Tibial nerve (tissue), 4 donors: Measurements from ENCODE around the gene TRMT1.

ENCODE experiments used
- EP300 ChIP-seq, 2 donors: sonication (generic); formaldehyde crosslinking; IDR thresholded peaks; one replicate each; pipeline ENCODE4 v1.6.1; 2017; ENCODE audit warnings: antibody characterized with exemption in 2 of 2, mild to moderate bottlenecking in 1 of 2
- POLR2A ChIP-seq, 2 donors: fragments of 450-650 bp; IDR thresholded peaks; one replicate each; pipeline ENCODE4 v1.6.1; 2017; ENCODE audit warnings: antibody characterized with exemption in 2 of 2, mild to moderate bottlenecking in 2 of 2, moderate library complexity in 2 of 2
- TF ChIP-seq, protein P1 (sequence below), 5 experiments: fragments of 200-600 bp in 3 of 5; fragments of 450-650 bp in 2 of 5; sonication (generic) in 3 of 5; IDR thresholded peaks; one replicate each; pipeline ENCODE4 v1.5.1; 2016 to 2019; ENCODE audit warnings: antibody characterized with exemption in 5 of 5, mild to moderate bottlenecking in 3 of 5, moderate library complexity in 2 of 5

DNA sequence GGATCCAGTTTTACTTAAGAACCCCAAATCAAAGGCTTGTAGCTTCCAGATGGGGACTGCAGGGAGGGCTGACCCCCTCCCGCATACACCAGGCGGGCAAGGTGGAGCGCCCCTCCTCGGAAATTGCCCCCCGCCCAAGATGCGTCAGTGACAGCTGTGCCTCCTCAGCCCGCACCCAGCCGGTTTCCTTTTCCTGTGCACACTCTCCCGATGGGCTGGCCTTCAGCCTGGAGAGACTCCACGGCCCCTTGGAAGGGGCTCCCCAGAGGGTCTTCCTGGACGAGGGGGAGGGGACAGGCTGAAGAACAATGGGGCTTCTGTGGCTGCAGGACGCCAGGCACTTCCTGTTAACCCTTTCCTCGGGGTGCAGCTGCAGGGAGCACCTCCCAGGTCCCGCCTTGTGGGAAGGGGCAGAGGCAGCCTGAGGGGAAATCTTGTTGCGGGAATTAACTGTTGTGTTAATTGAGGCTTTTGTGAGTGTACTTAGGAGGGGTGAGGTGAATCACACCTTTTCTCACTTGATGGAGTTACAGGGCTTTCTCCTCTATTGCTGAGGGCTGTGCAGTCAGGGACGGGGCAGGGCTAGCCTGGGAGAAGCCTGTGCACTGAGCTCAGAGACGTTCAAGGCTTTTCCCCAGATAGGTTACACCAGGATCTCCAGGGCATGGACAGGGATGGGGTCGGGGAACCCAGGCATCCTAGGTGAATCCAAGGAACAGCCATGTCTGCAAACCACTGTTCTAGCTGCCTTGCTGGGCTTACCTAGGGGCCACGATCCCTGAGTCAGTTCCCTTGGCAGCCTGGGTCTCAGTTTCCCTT lies 48.0 kb upstream of the TRMT1 start:
- TF ChIP-seq, protein P1, sequence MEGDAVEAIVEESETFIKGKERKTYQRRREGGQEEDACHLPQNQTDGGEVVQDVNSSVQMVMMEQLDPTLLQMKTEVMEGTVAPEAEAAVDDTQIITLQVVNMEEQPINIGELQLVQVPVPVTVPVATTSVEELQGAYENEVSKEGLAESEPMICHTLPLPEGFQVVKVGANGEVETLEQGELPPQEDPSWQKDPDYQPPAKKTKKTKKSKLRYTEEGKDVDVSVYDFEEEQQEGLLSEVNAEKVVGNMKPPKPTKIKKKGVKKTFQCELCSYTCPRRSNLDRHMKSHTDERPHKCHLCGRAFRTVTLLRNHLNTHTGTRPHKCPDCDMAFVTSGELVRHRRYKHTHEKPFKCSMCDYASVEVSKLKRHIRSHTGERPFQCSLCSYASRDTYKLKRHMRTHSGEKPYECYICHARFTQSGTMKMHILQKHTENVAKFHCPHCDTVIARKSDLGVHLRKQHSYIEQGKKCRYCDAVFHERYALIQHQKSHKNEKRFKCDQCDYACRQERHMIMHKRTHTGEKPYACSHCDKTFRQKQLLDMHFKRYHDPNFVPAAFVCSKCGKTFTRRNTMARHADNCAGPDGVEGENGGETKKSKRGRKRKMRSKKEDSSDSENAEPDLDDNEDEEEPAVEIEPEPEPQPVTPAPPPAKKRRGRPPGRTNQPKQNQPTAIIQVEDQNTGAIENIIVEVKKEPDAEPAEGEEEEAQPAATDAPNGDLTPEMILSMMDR (IDR thresholded peaks at IDR 0.05) = no peak
- TF ChIP-seq POLR2A (IDR thresholded peaks at IDR 0.05) (no peak), EP300 (IDR thresholded peaks at IDR 0.05) (peak in 1 of 2 donors; percentile 41)
